ENCODE results near the gene NDUFB8.

DNA sequence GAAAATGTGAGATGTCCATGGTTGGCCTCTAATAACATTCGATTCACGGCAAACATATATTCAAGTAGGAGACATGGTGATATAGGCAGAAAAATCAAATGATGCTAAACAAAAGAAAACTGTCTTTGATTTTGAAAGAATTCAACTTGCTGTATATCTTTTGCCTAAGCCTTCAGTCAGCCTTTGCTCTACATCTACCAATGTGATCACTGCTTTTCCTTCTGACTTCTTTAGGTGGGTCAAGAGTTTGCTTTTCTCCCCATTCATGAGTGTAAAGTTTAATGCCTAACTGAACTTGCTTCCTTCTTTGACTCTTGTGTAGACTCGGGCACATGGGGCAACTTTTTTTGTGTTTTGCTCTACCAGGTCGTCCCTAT, 5.7 kb upstream of the NDUFB8 start:
- TF ChIP-seq, protein P1, sequence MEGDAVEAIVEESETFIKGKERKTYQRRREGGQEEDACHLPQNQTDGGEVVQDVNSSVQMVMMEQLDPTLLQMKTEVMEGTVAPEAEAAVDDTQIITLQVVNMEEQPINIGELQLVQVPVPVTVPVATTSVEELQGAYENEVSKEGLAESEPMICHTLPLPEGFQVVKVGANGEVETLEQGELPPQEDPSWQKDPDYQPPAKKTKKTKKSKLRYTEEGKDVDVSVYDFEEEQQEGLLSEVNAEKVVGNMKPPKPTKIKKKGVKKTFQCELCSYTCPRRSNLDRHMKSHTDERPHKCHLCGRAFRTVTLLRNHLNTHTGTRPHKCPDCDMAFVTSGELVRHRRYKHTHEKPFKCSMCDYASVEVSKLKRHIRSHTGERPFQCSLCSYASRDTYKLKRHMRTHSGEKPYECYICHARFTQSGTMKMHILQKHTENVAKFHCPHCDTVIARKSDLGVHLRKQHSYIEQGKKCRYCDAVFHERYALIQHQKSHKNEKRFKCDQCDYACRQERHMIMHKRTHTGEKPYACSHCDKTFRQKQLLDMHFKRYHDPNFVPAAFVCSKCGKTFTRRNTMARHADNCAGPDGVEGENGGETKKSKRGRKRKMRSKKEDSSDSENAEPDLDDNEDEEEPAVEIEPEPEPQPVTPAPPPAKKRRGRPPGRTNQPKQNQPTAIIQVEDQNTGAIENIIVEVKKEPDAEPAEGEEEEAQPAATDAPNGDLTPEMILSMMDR (IDR thresholded peaks at IDR 0.05), result no peak
- no peak for TF ChIP-seq EZH2 (IDR thresholded peaks at IDR 0.05)
- TF ChIP-seq EZH2phosphoT487 (IDR thresholded peaks at IDR 0.05), result no peak
